ENCODE measurements around the gene ZBTB7C.

Gene ZBTB7C

DNA sequence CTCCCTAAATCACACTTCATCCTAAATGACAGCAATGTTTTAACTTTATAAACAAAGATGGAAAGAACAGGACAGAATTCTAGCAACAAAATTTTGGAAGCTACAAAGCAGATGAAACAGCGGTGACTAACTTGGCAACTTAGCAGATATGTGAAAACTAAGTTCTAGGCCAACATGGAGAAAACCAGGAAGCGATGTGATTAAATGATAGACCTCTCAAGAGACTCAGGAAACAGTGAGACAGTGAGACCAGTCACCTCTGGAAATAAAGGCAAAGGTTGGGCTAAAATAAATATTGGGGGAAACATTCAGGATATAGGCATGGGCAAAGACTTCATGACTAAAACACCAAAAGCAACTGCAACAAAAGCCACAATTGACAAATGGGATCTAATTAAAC, 24.4 kb upstream of the ZBTB7C start:
- no peak for TF ChIP-seq CTCF (IDR thresholded peaks at IDR 0.05; ENCODE audit: low read depth, low read length, missing control alignments)
- H3K4me3 ChIP-seq (replicated peaks; ENCODE audit: low read depth, low read length), result no peak overlapping the region
- no peak for DNase-seq (ENCODE audit: extremely low read depth, low read depth)

GRCh38 chr18:48430150-48430549, 21.0 kb upstream of the ZBTB7C start:
- TF ChIP-seq CTCF (IDR thresholded peaks at IDR 0.05; ENCODE audit: low read depth, low read length, missing control alignments), result no peak
- no peak for DNase-seq (ENCODE audit: extremely low read depth, low read depth)
- H3K4me3 ChIP-seq (replicated peaks; ENCODE audit: low read depth, low read length), result no peak overlapping the region

DNA sequence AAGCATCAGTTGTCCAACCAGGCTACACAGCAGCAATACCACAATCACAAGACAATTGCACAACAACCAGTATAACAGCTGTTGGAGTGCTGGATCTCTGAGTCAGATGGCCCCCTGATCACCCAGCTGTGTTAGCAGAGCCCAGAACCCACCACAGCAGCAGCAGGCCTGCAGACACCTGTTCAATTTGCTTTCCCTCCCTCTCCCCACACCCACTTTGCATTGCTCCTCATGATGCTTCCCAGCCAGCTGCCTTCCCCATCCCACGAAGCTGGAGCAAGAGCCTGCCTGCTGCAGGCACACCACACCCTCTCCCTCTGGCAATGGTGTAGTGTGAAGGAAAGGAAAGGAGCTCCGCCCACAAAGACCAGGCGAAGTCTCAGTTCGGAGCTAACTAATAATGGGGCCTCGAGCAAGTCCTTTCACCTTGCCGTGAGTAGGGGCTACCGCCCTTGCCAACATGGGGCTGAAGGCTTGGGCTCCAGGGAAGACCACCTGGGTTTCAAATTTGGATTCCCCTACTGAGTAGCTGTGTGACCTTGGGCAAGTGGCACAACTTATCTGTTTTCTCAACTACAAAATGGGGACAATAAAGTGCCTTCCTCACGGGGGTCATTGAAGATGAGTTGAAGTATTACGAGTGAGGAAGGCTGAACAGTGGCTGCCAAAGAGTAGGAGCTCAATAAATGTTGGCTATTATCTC, 19.4 kb upstream of the ZBTB7C start:
- TF ChIP-seq CTCF (IDR thresholded peaks at IDR 0.05; ENCODE audit: low read depth, low read length, missing control alignments), result no peak
- no peak for DNase-seq (ENCODE audit: extremely low read depth, low read depth)
- H3K4me3 ChIP-seq (replicated peaks; ENCODE audit: low read depth, low read length), result no peak overlapping the region

DNA sequence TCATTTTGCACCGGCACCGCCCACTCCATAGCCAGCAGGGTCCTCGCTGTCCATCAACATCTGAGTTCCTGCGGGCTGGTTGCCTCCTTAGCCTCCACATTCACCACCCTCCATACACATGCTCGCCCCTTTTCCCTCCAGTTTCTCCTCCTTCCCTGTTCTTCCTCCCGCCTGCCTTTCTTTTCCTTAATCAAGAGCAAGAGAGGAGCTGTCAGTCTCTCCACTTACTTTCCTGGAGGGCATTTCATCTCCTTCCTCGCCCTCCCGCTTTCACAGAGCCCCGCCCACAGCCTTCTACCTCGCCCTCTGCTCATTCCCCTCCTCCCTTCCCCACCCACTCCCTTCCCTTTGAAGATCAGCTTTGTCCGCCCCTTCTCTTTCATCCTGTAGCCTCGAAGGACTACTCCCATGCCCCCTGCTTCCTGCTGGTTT, 13.8 kb upstream of the ZBTB7C start:
- TF ChIP-seq CTCF (IDR thresholded peaks at IDR 0.05; ENCODE audit: low read depth, low read length, missing control alignments), result no peak
- no peak for DNase-seq (ENCODE audit: extremely low read depth, low read depth)
- no peak overlapping the region for H3K4me3 ChIP-seq (replicated peaks; ENCODE audit: low read depth, low read length)

GRCh38 chr18:48419277-48420022, 10.3 kb upstream of the ZBTB7C start:
- no peak overlapping the region for H3K4me3 ChIP-seq (replicated peaks; ENCODE audit: low read depth, low read length)
- DNase-seq (ENCODE audit: extremely low read depth, low read depth), result no peak
- TF ChIP-seq CTCF (IDR thresholded peaks at IDR 0.05; ENCODE audit: low read depth, low read length, missing control alignments), result no peak

GRCh38 chr18:48418539-48419276, 9.5 kb upstream of the ZBTB7C start:
- DNase-seq (ENCODE audit: extremely low read depth, low read depth), result no peak
- H3K4me3 ChIP-seq (replicated peaks; ENCODE audit: low read depth, low read length), result no peak overlapping the region
- TF ChIP-seq CTCF (IDR thresholded peaks at IDR 0.05; ENCODE audit: low read depth, low read length, missing control alignments), result no peak

Data from HFF-Myc (cell line).